ENCODE results near the gene OCA2. TPM values are rescaled to one million over a fixed set of nuclear protein-coding genes. Genes with fewer than 3 reads are reported as not detected.
A peak's percentile ranks its signal among the peaks of the same experiment; 100 is the strongest.

OCA2 gene
- total RNA-seq, 3 donors from 2014 or later (not counting 1 experiment from before 2014, with no cell fraction given) = 0.35 to 1.5 (median 0.56) TPM

DNA sequence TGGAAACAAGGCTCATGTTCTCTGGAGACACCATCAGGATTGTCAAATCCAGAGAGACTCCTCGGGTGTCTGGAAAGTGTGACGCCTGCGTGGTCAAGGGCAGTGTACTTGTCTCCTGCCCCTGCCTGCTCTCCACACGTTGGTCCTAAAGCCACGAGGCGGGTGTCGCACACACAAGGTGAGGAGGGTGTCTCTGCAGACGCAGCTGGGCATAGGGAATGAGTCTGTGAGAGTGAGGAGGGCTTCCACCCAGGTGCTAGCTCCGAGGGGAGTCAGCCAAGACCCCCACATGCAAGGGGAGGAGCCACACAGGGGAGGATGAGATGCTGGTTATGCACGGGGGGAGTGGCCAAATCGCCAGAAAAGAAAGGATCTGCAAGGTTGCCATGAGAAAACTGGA lies 27.9 kb upstream of the OCA2 start:
- Histone ChIP-seq H3K4me1 (ENCODE audit: control insufficient read depth, insufficient read depth, low read length) (no peaks in the 10 kb centered on the region), H3K27me3 (ENCODE audit: control insufficient read depth, insufficient read depth, low read length) (no peaks in the 10 kb centered on the region), H3K4me3 (ENCODE audit: low read length) (no peak overlapping the region), H3K9me3 (ENCODE audit: control insufficient read depth, insufficient read depth, low read length) (no peaks in the 10 kb centered on the region), H3K36me3 (ENCODE audit: control insufficient read depth, insufficient read depth, low read length) (peaks cover 15% of the 10 kb centered on the region), H3K27ac (ENCODE audit: low read length) (peak overlapping the region; percentile 37)
- intact Hi-C loops (cut with micrococcal nuclease) = no loop called here
- Mint-ChIP-seq H3K27ac (no peak overlapping the region), H3K4me3 (no peak overlapping the region), H3K27me3 (ENCODE audit: low read depth in 2 of 2) (no peaks in the 10 kb centered on the region), H3K4me1 (peaks cover 10 to 14% of the 10 kb centered on the region in 2 donors), H3K36me3 (peaks cover 11% of the 10 kb centered on the region), H3K9me3 (no peaks in the 10 kb centered on the region)
- DNase-seq (no peak), ATAC-seq (no peak)
- 83% methylated on average over 11 of the region's 11 CpGs for WGBS (ENCODE audit: insufficient coverage)
- TF ChIP-seq, protein P1, sequence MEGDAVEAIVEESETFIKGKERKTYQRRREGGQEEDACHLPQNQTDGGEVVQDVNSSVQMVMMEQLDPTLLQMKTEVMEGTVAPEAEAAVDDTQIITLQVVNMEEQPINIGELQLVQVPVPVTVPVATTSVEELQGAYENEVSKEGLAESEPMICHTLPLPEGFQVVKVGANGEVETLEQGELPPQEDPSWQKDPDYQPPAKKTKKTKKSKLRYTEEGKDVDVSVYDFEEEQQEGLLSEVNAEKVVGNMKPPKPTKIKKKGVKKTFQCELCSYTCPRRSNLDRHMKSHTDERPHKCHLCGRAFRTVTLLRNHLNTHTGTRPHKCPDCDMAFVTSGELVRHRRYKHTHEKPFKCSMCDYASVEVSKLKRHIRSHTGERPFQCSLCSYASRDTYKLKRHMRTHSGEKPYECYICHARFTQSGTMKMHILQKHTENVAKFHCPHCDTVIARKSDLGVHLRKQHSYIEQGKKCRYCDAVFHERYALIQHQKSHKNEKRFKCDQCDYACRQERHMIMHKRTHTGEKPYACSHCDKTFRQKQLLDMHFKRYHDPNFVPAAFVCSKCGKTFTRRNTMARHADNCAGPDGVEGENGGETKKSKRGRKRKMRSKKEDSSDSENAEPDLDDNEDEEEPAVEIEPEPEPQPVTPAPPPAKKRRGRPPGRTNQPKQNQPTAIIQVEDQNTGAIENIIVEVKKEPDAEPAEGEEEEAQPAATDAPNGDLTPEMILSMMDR (IDR thresholded peaks at IDR 0.05) = no peak

DNA sequence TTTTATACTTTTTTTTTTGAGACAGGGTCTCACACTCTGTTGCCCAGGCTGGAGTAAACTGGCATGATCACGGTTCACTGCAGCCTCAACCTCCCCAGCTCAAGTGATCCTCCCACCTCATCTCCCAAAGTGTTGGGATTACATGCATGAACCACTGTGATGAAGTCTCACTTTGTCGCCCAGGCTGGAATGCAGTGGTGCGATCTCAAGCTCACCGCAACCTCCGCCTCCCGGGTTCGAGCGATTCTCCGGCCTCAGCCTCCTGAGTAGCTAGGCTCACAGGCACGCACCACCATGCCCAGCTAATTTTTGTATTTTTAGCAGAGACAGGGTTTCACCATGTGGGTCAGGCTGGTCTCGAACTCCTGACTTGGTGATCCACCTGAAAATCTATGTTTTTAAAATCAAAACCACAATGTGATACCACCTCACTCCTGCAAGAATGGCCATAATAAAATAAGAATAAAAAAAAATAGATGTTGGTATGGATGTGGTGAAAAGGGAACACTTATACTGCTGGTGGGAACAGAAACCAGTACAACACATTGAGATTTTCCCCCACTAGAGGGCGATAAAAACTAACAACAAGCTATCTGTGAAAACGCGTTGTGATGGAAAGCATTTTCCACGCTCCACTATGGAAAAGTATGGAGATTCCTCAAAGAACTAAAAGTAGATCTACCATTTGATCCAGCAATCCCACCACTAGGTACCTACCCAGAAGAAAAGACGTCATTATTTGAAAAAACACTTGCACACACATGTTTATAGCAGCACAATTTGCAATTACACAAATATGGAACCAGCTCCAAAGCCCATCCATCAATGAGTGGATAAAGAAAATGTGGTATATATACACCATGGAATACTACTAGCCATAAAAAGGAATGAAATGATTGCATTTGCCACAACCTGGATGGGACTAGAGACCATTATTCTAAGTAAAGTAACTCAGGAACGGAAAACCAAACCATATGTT lies 26.8 kb upstream of the OCA2 start:
- Mint-ChIP-seq H3K36me3 (peaks cover 11% of the 10 kb centered on the region), H3K27ac (no peak overlapping the region), H3K4me1 (peaks cover 10 to 14% of the 10 kb centered on the region in 2 donors), H3K9me3 (no peaks in the 10 kb centered on the region), H3K4me3 (no peak overlapping the region), H3K27me3 (ENCODE audit: low read depth in 2 of 2) (no peaks in the 10 kb centered on the region)
- TF ChIP-seq, protein P1 (IDR thresholded peaks at IDR 0.05) = peak; percentile 77
- DNase-seq = peak in 1 of 2 donors; percentile 68
- H3K27me3 ChIP-seq (ENCODE audit: control insufficient read depth, insufficient read depth, low read length) = no peaks in the 10 kb centered on the region
- H3K9me3 ChIP-seq (ENCODE audit: control insufficient read depth, insufficient read depth, low read length) = no peaks in the 10 kb centered on the region
- 74% methylated on average over 17 of the region's 17 CpGs for WGBS (ENCODE audit: insufficient coverage)
- peak in 1 of 3 donors; percentile 37 for ATAC-seq
- H3K36me3 ChIP-seq (ENCODE audit: control insufficient read depth, insufficient read depth, low read length) = peaks cover 8% of the 10 kb centered on the region
- intact Hi-C loops (cut with micrococcal nuclease) = no loop called here
- no peak overlapping the region for H3K4me3 ChIP-seq (ENCODE audit: low read length)
- H3K4me1 ChIP-seq (ENCODE audit: control insufficient read depth, insufficient read depth, low read length) = no peaks in the 10 kb centered on the region
- no peak overlapping the region for H3K27ac ChIP-seq (ENCODE audit: low read length)

DNA sequence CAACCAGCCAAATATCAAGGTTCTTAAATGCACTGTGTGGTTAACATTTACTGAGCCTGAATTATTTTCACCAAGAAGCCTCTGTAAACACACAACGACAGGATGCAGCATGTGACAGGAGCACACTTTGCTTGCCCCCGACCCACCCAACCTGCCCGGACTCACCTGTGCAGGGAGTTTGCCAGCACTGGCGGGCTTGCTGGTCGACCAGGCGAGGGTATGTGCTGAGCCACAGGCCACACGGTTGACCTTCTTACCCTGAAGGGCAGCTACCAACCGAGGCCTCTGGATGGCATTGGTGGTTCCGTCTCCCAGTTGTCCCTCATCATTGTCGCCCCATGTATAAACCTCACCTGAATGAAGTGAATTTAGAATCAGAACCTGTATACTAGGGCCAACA lies 25.7 kb upstream of the OCA2 start:
- intact Hi-C loops (cut with micrococcal nuclease) = no loop called here
- H3K27me3 Mint-ChIP-seq (ENCODE audit: low read depth in 2 of 2) = no peaks in the 10 kb centered on the region

More for the DNA sequence above, 25.7 kb upstream of the OCA2 start:
- H3K27ac ChIP-seq (ENCODE audit: low read length) = no peak overlapping the region
- Mint-ChIP-seq H3K4me3 (no peak overlapping the region), H3K27ac (no peak overlapping the region), H3K4me1 (peaks cover 10 to 14% of the 10 kb centered on the region in 2 donors), H3K36me3 (peaks cover 11% of the 10 kb centered on the region), H3K9me3 (no peaks in the 10 kb centered on the region)
- DNase-seq (no peak), ATAC-seq (no peak)
- no peaks in the 10 kb centered on the region for H3K4me1 ChIP-seq (ENCODE audit: control insufficient read depth, insufficient read depth, low read length)
- TF ChIP-seq, protein P1 (IDR thresholded peaks at IDR 0.05) = no peak
- H3K27me3 ChIP-seq (ENCODE audit: control insufficient read depth, insufficient read depth, low read length) = no peaks in the 10 kb centered on the region
- H3K9me3 ChIP-seq (ENCODE audit: control insufficient read depth, insufficient read depth, low read length) = no peaks in the 10 kb centered on the region
- no peak overlapping the region for H3K4me3 ChIP-seq (ENCODE audit: low read length)
- peaks cover 18% of the 10 kb centered on the region for H3K36me3 ChIP-seq (ENCODE audit: control insufficient read depth, insufficient read depth, low read length)
- 95% methylated on average over 10 of the region's 10 CpGs for WGBS (ENCODE audit: insufficient coverage)
